Cardiac septum (tissue), 1 donor: Measurements from ENCODE around the gene TMEM135. TPM values are rescaled to one million over a fixed set of nuclear protein-coding genes. Genes with fewer than 3 reads are reported as not detected.
A peak's percentile ranks its signal among the peaks of the same experiment; 100 is the strongest.

Source experiments
- DNase-seq: peaks from one replicate; pipeline ENCODE4 v3.0.0-alpha.2; 2020; ENCODE audit warnings: low spot score
- intact Hi-C: fragments of 100-400 bp; cut with DNase I; formaldehyde crosslinking; loops from one replicate; pipeline ENCODE4 v1.14.0; 2022
- total RNA-seq: library from RNA; stranded (reverse); fragmentation: NEBNext Ultra II Directional; extraction: Animal tissue kit (Norgen Biotek cat#: 25700); gene quantifications from one replicate; pipeline ENCODE4 v1.2.1, GENCODE V29; 2021
- donor health status: DM: no; HTN: no; CAD: no.

The TMEM135 gene
- total RNA-seq, 1 donor from 2014 or later, result 6.4 TPM

DNA sequence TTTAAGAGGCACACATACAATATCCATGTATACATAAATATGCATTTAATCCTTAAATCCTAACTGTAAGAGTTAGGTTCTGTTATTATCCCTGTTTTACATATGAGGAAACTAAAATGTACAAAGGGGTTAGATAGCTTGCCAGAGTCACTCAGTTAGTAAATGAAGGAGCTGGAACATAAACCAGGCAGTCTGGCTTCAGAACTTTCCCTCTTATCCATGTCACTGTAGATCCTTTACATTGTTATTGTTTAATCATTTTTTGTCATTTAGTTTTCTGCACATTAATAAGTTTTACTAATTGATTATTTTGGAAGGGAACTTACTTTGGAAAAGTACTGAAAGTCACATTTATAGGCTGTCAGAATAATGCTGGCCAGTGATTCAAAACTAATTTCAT, 282.4 kb downstream of the TMEM135 start:
- intact Hi-C loops, result no loop called here
- no peak for DNase-seq

DNA sequence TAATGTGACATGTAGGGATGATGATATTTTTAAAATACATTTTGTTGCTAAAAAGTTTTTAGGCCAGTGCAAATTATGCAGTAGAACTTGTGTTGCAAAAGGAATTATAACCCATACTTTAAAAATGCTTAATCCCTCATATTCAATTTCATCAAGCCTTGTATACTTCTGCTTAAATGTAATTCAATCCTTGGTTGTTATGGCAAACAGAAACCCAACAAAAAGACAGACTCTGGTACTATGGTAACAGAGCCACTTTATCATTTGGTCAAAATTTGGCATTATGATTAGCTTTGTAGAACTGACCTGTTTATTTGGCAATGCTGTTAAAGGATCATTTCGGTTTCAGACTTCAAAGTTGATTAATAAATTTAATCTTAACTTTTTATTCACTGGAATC, 284.8 kb downstream of the TMEM135 start:
- intact Hi-C loops, result no loop called here
- DNase-seq, result no peak

DNA sequence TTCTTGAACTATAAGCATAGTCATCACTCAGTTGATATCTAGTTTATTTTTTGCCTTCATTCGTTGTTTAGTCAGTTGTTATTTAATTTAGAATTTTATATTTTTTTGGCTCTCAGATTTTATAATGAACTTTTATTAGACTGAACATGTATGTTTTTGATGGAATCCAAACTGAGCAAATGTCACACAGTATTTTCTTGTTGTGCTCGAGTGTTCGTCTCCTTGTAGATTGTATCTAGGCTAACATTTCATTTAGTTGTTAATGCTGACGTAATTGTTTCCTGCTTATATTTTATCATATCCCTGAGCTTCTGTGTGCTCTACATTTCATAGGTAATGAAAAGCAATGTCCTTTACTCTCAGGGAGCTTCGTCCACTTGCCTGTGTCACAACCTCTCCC, 286.2 kb downstream of the TMEM135 start:
- intact Hi-C loops, result no loop called here
- DNase-seq, result no peak

DNA sequence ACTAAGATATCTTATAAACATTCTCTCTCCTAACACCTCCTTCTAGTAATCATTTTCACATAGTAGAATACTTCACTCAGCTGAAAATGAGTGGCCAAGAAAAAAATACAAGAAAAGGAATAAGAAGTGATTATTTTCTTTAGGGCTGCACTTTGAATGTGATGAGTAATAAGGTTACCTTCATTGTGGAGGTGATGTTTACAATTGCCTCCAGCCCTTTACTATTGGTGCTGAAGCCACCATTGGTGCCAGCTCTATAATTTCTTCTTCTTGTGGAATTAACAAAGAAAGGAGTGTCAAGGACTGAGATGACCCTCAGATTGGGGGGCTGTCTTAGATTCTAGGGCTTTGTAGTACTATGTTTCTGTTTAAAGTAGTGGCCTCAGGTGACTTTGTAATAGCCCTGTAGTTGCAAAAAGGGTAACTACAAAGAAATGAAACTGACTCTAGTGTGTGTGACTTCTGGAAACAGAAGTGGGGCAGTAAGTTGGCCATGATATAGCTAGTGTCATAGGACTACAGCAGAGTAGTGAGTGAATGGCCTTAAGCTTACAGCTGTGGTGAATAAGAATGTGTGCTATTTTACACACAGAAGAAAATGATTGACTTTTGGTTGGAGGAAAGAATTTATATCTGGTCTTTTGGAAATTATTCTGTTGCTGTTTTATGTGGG, 287.2 kb downstream of the TMEM135 start:
- DNase-seq, result no peak
- intact Hi-C loops, result no loop called here

DNA sequence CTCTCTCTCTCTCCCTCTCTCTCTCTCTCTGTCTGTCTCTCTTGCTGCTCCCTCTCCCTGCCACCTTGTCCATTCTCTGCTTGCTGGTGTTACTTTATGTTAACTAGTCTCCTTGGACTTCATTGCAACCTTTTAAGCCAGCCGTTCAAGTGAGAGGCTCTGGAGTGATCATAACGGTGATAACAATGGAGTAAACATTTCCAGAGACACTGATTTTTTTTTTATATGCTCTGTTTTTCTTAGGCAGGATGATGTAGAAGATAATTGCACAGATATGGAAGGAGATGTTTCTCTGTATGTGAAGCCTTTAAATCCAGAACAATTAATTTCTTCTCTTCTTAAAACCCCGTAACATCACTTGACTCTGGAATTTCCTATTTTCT, 287.7 kb downstream of the TMEM135 start:
- DNase-seq, result no peak
- intact Hi-C loops, result no loop called here

DNA sequence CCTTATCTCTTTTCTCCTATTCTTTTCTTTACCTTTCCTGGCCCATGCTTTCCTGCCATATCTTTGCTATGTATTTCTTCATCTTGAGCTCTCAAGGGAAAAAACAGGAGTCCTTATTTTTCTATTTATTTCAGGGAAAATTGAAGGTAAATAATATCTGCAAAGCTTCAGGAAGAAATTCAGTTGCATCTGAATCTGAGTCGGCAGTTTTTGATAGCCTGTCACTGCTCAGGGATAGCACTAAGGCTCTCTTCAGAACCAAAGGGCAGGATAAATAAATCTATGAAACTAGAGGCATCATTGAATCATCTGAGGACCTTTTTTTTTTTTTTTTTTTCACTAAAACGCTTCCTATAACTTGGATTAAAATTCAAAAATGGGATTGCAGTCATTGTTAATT, 288.9 kb downstream of the TMEM135 start:
- no peak for DNase-seq
- intact Hi-C loops, result no loop called here

DNA sequence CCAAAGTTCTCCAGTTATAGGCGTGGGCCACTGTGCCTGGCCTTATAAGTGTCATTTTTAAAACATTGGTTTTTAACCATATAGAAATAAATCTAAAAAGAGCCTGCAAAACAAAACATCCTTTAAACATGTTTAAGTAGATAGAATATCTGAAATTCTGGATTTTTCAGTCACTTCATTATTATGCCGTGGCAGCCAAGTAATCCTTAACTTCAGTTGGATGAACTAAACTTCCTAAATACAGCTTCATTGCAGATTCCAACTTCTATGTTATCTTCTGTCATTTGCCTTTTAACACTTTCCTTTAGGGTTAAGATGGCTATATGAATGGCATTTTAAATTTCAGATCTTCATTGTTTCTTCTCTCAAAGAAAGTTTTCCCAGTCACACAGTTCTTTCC, 291.4 kb downstream of the TMEM135 start:
- intact Hi-C loops, result no loop called here
- no peak for DNase-seq

DNA sequence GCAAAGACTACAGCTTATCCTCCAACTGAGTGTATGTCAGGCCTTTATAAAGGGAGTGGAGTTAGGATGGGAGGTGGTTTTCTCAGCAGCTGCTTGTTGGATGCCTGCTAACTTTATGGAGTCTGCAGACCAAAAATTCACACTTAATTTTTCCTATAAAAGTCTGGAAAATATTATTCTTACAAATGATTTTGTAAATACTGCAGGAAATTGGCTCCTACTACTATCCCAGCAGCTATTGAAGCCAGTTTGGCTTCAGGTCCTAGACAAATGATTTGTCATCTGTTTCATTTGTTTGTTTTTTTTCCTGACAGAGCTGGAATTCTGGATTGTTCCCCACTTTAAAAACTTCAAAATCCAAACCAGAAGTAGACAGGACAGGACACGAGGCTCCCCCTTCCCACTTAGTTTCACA, 292.5 kb downstream of the TMEM135 start:
- intact Hi-C loops, result no loop called here
- no peak for DNase-seq

DNA sequence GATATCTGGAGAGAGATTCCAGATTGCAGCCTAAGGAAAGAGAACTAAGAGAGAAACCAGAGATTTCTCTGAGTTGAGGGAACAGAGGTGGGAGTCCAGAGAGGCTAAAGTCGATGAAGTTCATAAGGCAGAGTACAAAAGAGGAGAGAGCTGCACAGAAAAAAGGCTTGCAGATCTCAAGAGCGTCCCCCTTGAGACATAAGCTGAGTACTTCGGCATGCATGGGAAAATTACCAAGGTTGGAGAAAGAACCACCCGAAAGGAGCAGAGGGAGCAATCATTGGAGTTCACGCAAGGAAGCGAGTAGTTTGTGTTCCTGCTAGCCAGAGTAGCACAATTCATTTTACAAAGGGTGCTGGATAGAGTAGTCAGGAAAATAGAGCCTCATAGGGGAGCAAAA, 293.5 kb downstream of the TMEM135 start:
- DNase-seq, result no peak
- intact Hi-C loops, result no loop called here

DNA sequence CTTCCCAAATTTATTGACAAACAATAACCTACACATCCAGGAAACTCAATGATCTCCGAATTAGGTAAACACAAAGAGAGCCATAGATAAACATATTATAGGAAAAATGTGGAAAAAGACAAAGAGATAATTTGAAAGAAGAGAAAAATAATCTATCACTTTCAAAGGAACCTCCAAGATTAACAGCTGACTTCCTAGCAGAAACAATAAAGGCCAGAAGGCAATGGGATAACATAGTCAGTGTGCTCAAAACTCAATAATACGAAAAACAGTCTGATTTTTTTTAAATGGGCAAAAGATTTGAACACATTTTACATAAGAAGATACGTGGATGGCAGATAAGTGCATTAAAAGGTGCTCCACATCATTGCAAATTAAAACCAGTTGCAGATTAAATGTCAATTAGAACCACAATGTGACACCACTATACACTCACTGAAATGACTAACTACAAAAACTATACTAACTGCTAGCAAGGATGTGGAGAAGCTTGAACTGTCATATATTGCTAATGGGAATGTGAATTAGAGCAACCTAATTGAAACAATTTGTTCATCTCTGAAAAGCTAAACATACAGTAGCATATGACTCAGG, 300.4 kb downstream of the TMEM135 start:
- no peak for DNase-seq
- intact Hi-C loops, result no loop called here

DNA sequence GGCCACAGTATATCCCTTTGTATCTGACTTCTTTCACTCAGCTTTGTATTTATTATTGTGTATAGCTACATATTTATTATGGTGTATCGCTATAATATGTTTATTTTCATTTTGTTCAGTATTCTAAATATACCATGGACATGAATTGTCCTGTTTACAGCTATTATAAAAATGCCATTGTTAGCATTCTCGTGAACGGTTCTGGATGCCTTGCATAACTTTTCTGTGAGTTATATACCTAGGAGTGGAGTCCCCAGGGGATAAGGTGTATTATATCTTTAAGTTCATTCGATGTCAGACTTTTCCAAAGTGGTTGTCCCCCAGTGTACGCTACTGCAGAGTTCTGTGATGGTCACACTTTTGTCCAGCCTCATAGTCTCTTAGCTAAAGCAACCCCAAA, 301.7 kb downstream of the TMEM135 start:
- no peak for DNase-seq

DNA sequence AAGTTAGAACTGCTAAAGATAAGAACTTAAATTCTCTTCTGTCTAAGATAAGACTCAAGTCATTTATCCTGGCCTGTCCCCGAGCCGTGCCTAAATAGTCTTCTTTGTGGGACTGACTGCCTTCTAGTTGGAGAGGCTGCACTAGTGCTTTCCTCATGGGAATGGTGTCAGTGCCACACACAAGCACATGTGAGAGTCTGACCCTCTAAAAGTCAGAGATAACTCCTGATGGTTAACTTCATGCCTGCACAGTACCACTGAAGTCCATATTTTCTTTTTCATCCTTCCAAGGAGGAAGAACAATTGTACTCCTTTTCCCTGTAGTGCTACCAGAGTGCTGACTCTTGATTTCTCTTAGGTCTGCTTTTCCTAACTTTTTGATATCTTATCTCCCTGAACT, 309.7 kb downstream of the TMEM135 start:
- intact Hi-C loops, result no loop called here
- DNase-seq, result no peak

More for the DNA sequence above, 301.7 kb downstream of the TMEM135 start:
- intact Hi-C loops, result no loop called here

DNA sequence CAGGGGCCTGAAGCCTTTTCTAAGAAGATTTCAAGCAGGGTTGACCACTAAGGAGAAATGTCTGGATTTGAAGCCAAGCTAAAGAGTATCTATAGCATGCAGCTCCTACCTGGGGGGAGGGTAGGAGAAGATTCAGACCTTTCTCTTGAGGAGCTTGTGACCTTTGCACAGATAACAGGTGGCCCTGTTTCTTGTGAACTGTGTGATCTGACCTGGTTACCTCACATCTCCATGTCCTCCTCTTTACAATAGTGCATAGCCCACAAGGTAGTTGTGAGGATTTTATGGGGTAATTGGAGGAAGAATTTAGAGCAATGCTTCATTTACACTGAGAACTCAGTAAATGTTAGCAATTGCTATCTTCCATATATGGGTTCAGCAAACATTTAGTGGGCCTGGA, 310.1 kb downstream of the TMEM135 start:
- DNase-seq, result no peak
- intact Hi-C loops, result no loop called here

DNA sequence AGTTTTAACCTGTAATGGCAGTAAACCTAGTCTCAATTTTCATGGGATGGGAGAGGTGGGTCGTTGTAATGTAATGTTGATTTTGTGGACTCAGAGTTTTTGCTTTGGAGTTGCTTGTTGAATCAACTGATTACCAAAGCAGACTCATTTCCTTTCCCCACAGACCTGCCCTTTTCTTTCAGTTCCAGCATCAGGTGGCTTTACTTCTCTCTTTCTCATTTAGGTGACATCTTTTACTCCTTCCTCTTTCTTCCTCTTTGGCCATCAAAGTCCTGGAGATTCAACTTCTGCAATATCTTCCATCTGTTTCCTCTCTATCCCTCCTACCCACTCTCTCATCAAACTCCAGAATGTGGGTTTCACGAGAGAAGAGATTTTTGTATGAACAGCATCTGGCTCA, 313.9 kb downstream of the TMEM135 start:
- DNase-seq, result no peak
- intact Hi-C loops, result loop anchor here (1.0 kb wide), 1 partner anchor 70 kb away; no protein-coding TSS in a partner anchor

DNA sequence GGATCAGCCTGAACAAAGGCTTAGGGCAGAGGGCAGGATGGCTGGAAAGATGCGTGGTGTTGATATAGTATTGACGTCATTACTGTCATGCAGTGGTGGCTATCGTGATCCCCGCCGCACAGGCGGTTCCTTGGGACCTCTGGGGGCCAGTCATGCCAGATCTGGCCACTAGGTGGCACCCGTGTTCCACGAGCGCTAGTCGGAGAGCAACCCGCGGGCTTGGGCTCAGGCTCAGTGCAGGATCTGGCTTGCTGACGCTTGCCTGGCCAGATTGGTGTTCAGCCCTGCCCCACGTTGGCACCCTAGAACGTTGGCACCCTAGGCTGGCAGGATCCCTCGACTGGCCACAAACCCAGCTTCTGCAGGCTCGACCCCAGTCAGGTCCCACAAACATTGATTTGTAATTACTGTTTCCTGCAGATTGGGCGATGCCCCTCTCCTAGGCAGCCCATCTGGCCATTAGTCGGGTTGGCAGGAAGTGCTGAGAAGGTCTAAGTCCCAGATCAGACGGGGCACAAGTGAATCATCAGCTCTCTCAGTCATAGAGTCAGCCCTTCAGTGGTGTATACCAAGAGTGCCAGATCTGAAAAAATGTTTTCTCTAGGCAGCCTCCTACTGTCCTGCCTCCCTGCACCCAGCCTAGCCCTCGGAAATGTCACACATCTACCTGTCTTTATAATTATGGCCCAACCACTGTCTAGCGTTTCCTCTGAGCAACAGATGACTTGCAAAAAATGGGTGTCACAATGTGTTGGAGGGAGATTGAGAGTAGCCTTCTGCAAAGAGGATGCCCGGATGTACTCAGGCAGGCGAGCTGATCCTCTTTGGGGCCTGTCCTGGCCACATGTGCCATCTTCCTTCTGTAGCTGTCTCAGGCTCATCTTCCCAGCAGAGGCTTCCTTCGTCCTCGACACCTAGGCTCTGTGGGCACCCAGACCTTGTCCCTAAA, 315.3 kb downstream of the TMEM135 start:
- peak; percentile 93 for DNase-seq
- intact Hi-C loops, result loop anchor here (1.0 kb wide), 1 partner anchor 68 kb away; no protein-coding TSS in a partner anchor

DNA sequence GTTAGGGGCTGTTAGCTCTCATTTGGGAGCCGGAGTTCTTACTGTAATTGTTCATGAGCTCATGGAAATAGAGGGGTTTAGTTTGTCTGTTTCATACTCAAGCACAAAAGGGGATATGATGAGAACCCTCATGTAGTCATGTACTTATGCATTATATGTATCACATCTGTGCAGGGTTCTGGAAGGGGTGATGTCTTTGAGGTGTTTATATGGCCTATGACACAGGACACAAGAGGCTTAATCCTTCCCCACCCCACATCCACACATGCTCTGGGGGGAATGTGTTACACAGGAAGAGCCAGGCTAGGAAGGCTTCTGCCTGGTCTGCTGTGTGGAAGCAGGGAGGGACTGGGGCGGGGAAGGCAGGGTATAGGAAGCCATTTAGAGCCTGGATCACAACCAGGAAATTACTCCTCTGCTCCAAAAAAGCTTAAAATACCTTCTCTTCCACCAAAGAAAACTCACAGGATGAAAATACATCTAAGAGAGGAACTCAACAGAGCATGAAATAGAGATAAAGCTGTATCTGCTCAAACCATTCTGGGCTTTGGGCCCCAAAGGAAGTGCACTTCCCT, 316.1 kb downstream of the TMEM135 start:
- no peak for DNase-seq
- intact Hi-C loops, result no loop called here

DNA sequence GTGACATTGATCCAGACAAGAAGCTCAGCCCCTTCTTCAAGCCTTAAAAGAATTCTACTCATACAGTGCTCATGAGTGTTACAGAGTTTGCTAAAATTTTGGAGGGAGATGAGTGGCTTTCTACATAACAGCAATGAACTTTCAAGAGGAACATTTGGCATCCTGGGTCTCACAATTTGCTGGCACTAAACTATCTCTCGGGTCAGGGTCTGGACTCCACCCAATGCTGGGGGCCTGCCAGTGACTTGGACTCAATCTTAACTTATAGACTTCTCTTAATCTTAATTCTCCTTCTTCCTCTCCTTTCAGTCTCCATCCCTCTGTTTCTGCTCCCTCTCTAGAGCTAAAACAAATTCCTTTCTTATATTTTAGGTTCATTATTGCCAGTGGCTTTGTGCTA, 317.9 kb downstream of the TMEM135 start:
- DNase-seq, result no peak
- intact Hi-C loops, result no loop called here

DNA sequence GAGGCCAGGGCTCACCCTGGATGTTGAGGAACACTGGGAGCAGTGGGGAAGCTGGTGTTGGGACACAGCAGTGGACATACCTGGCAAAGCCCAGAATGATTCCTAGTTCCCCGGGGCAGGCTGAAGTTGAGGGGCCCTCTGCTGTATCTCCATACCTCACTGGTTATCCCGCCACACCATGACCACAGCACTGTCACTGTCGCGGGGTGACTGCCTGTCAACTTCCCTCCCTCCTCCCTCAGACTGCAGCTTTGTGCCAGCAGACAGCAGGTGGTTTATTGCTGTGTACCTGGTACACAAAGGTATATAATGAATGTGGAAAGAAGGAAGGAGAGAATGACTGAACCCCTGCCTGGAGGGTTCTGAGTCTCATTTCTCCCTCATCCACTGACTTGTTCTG, 318.7 kb downstream of the TMEM135 start:
- no peak for DNase-seq
- intact Hi-C loops, result no loop called here

DNA sequence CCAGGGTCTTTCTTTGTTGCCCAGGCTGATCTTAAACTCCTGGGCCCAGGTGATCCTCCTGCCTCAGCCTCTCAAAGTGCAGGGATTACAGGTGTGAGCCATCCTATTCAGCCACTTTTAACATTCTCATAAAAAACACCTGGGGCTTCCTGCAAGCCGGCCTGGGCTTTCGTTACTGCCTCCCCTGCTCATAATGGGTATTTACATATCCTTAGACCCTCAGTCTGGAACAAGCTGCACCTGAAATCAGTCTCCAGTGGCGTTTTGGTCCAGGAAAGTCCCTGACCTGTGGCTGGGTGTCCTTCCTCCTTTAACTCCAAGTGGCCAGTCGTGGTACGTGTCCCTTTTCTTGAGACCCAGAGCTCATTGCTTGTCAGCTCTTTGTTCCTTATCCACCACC, 320.7 kb downstream of the TMEM135 start:
- intact Hi-C loops, result no loop called here
- no peak for DNase-seq

DNA sequence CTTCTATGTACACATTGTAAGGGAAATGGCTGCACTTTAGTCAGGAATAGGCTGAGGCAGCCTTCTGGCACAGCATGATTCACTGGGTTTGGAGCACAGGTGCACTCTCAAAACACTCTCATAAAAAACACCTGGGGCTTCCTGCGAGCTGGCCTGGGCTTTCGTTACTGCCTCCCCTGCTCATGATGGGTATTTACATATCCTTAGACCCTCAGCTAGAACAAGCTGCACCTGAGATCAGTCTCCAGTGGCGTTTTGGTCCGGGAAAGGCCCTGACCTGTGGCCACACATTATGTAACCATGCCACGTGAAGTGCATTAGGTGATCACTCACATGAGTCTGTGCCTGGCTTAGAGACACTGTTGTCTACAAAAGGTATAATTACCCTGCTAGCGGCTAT, 321.7 kb downstream of the TMEM135 start:
- intact Hi-C loops, result no loop called here
- DNase-seq, result no peak
